GM23338 (cell line): Measurements from ENCODE around the gene CFH. TPM values are rescaled to one million over a fixed set of nuclear protein-coding genes. Genes with fewer than 3 reads are reported as not detected.

Experiments used
- ATAC-seq: fragments of 200-7000 bp; cut with Tn5 transposase; 3 replicates; pipeline ENCODE4 v1.9.1; 2020
- DNase-seq: peaks from one replicate; pipeline ENCODE4 v3.0.0-alpha.2; 2015; ENCODE audit warnings: low spot score
- H2AFZ ChIP-seq: fragments of 200-600 bp; sonication (generic); 2 replicates; pipeline ENCODE4 v1.8.0; 2016; ENCODE audit warnings: antibody characterized with exemption, mild to moderate bottlenecking, moderate library complexity
- H3F3A ChIP-seq: fragments of 200-600 bp; sonication (generic); replicated peaks from 2 replicates; pipeline ENCODE4 v1.8.0; 2017; ENCODE audit warnings: antibody characterized with exemption, mixed run types, low read depth
- H3K27ac ChIP-seq: fragments of 200-600 bp; sonication (generic); 2 replicates; pipeline ENCODE4 v1.6.1; 2016; ENCODE audit warnings: low read depth
- H3K27me3 ChIP-seq: fragments of 200-600 bp; sonication (generic); 2 replicates; pipeline ENCODE4 v1.8.0; 2016; ENCODE audit warnings: mild to moderate bottlenecking, mixed run types, moderate library complexity; ENCODE audit not compliant: insufficient read depth
- H3K36me3 ChIP-seq: fragments of 200-600 bp; sonication (generic); 2 replicates; pipeline ENCODE4 v1.8.0; 2016; ENCODE audit warnings: mild to moderate bottlenecking; ENCODE audit not compliant: insufficient read depth
- H3K4me1 ChIP-seq: fragments of 200-600 bp; sonication (generic); 2 replicates; pipeline ENCODE4 v1.8.0; 2016; ENCODE audit warnings: mild to moderate bottlenecking, moderate library complexity; ENCODE audit not compliant: insufficient read depth
- H3K4me2 ChIP-seq: fragments of 200-600 bp; sonication (generic); 2 replicates; pipeline ENCODE4 v1.7.1; 2017; ENCODE audit warnings: mixed run types
- H3K4me3 ChIP-seq: fragments of 200-600 bp; sonication (generic); 2 replicates; pipeline ENCODE4 v1.6.1; 2016; ENCODE audit warnings: mixed run types
- H3K79me2 ChIP-seq: fragments of 200-600 bp; sonication (generic); replicated peaks from 2 replicates; pipeline ENCODE4 v1.8.0; 2017; ENCODE audit warnings: mild to moderate bottlenecking; ENCODE audit not compliant: insufficient read depth
- H3K9me2 ChIP-seq: fragments of 200-600 bp; sonication (generic); 2 replicates; pipeline ENCODE4 v1.8.0; 2017; ENCODE audit not compliant: insufficient read depth
- H4K20me1 ChIP-seq: fragments of 200-600 bp; sonication (generic); replicated peaks from 2 replicates; pipeline ENCODE4 v1.8.0; 2017; ENCODE audit warnings: mild to moderate bottlenecking; ENCODE audit not compliant: insufficient read depth
- H3K27ac Mint-ChIP-seq: 2 replicates; pipeline ENCODE4 v1.8.0; 2020; ENCODE audit warnings: inconsistent platforms, mild to moderate bottlenecking, moderate library complexity, mixed read lengths
- H3K27me3 Mint-ChIP-seq: 3 replicates; pipeline ENCODE4 v1.8.0; 2022; ENCODE audit warnings: low read depth, mild to moderate bottlenecking, moderate library complexity, mixed read lengths, inconsistent platforms; ENCODE audit not compliant: insufficient read depth, poor library complexity
- H3K36me3 Mint-ChIP-seq: 3 replicates; pipeline ENCODE4 v1.8.0; 2021; ENCODE audit warnings: low read depth, mild to moderate bottlenecking, inconsistent platforms, moderate library complexity, mixed read lengths
- H3K4me1 Mint-ChIP-seq: 3 replicates; pipeline ENCODE4 v1.8.0; 2020; ENCODE audit warnings: mild to moderate bottlenecking, inconsistent platforms, mixed read lengths
- H3K4me3 Mint-ChIP-seq: 3 replicates; pipeline ENCODE4 v1.8.0; 2021; ENCODE audit warnings: moderate library complexity, mild to moderate bottlenecking, inconsistent platforms, mixed read lengths
- H3K9me3 Mint-ChIP-seq: 3 replicates; pipeline ENCODE4 v1.8.0; 2020; ENCODE audit warnings: moderate library complexity, mild to moderate bottlenecking, inconsistent platforms, mixed read lengths
- CREB1 ChIP-seq: fragments of 250-450 bp; sonication (Bioruptor Pico); IDR thresholded peaks from 2 replicates; pipeline ENCODE4 v1.5.0; 2020; ENCODE audit warnings: low read depth, mild to moderate bottlenecking, moderate library complexity
- EZH2 ChIP-seq: fragments of 200-600 bp; sonication (generic); IDR thresholded peaks from one replicate; pipeline ENCODE4 v1.8.0; 2017; ENCODE audit warnings: antibody characterized with exemption, mild to moderate bottlenecking, low read depth; ENCODE audit not compliant: unreplicated experiment
- EZH2phosphoT487 ChIP-seq: fragments of 200-600 bp; sonication (generic); IDR thresholded peaks from one replicate; pipeline ENCODE4 v1.8.1; 2018; ENCODE audit warnings: antibody characterized with exemption; ENCODE audit not compliant: unreplicated experiment
- JUNB ChIP-seq: IDR thresholded peaks from one replicate; pipeline ENCODE4 v1.6.1; 2016; ENCODE audit warnings: antibody characterized with exemption; ENCODE audit not compliant: unreplicated experiment
- NANOG ChIP-seq: IDR thresholded peaks from 2 replicates; pipeline ENCODE4 v1.6.1; 2016; ENCODE audit warnings: antibody characterized with exemption, borderline replicate concordance
- POLR2AphosphoS5 ChIP-seq: IDR thresholded peaks from 2 replicates; pipeline ENCODE4 v1.6.1; 2016; ENCODE audit warnings: antibody characterized with exemption, low read depth
- STAT1 ChIP-seq: IDR thresholded peaks from one replicate; pipeline ENCODE4 v1.6.1; 2016; ENCODE audit warnings: antibody characterized with exemption; ENCODE audit not compliant: unreplicated experiment
- ZNF114 ChIP-seq: fragments of 250-450 bp; sonication (Bioruptor Pico); IDR thresholded peaks from 2 replicates; pipeline ENCODE4 v1.5.0; 2020; ENCODE audit warnings: mild to moderate bottlenecking, moderate library complexity
- ZNF331 ChIP-seq: fragments of 250-450 bp; sonication (Bioruptor Pico); IDR thresholded peaks from 2 replicates; pipeline ENCODE4 v1.5.0; 2020; ENCODE audit warnings: low read depth, mild to moderate bottlenecking, moderate library complexity
- ZNF462 ChIP-seq: fragments of 250-450 bp; sonication (Bioruptor Pico); IDR thresholded peaks from 2 replicates; pipeline ENCODE4 v1.5.0; 2020; ENCODE audit warnings: mild to moderate bottlenecking, moderate library complexity
- polyA plus RNA-seq: library from polyadenylated mRNA; unstranded; fragments of >200 nt; fragmentation: Nextera tagmentation; extraction: Ambion mirVana; gene quantifications from 2 replicates; pipeline ENCODE4 v1.2.1, GENCODE V29; 2016
- total RNA-seq: library from RNA; depleted of rRNA; stranded (reverse); fragments of >200 nt; shearing (Covaris generic); gene quantifications from 2 replicates; pipeline ENCODE4 v1.2.3, GENCODE V29; 2014
- TF ChIP-seq, protein P1 (sequence below): IDR thresholded peaks from one replicate; pipeline ENCODE4 v1.6.1; 2018; ENCODE audit warnings: antibody characterized with exemption; ENCODE audit not compliant: unreplicated experiment
- TF ChIP-seq, protein P2 (sequence below): IDR thresholded peaks from 2 replicates; pipeline ENCODE4 v1.6.1; 2016; ENCODE audit warnings: antibody characterized with exemption
- TF ChIP-seq, protein P3 (sequence below), 2 experiments: fragments of 200-600 bp in 1 of 2; sonication (generic) in 1 of 2; conservative IDR thresholded peaks; 2 replicates each; pipeline versions ENCODE4 v1.5.1 to v1.6.1; 2016 to 2017; ENCODE audit warnings: antibody characterized with exemption in 2 of 2, low read depth in 2 of 2, mild to moderate bottlenecking in 2 of 2, moderate library complexity in 1 of 2

The CFH gene
- total and polyA plus RNA-seq, 2 experiments from 2014 or later, result not detected

DNA sequence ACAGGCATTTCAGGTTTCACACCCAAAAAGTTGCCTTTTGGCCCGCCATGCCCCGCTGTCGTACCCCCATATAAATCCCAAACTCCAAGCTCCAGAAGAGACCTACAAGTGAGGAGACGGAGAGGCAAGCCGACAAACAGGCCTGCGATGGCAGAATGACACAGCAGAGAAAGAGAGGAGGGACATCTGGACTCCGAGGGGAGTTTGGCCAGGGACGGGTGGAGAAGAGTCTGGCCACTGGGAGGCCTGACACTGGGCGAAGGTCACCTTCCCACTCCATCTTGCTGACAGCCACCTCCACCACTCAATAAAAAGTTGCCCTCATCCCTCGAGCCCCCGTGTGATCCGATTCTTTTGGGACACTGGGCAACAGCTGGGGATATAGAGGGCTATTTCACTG lies 1.9 kb upstream of the CFH start:
- no peaks in the 10 kb centered on the region for H3F3A ChIP-seq
- H3K27ac ChIP-seq, result no peak overlapping the region
- H2AFZ ChIP-seq, result peak overlapping the region; percentile 80
- TF ChIP-seq, protein P1, sequence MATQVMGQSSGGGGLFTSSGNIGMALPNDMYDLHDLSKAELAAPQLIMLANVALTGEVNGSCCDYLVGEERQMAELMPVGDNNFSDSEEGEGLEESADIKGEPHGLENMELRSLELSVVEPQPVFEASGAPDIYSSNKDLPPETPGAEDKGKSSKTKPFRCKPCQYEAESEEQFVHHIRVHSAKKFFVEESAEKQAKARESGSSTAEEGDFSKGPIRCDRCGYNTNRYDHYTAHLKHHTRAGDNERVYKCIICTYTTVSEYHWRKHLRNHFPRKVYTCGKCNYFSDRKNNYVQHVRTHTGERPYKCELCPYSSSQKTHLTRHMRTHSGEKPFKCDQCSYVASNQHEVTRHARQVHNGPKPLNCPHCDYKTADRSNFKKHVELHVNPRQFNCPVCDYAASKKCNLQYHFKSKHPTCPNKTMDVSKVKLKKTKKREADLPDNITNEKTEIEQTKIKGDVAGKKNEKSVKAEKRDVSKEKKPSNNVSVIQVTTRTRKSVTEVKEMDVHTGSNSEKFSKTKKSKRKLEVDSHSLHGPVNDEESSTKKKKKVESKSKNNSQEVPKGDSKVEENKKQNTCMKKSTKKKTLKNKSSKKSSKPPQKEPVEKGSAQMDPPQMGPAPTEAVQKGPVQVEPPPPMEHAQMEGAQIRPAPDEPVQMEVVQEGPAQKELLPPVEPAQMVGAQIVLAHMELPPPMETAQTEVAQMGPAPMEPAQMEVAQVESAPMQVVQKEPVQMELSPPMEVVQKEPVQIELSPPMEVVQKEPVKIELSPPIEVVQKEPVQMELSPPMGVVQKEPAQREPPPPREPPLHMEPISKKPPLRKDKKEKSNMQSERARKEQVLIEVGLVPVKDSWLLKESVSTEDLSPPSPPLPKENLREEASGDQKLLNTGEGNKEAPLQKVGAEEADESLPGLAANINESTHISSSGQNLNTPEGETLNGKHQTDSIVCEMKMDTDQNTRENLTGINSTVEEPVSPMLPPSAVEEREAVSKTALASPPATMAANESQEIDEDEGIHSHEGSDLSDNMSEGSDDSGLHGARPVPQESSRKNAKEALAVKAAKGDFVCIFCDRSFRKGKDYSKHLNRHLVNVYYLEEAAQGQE, result no peak
- TF ChIP-seq ZNF462 (CRISPR knock-in tag) (no peak), EZH2phosphoT487 (no peak), NANOG (no peak), JUNB (no peak), ZNF114 (CRISPR knock-in tag) (no peak), POLR2AphosphoS5 (no peak), EZH2 (no peak), STAT1 (no peak), ZNF331 (no peak), CREB1 (CRISPR knock-in tag) (no peak)
- TF ChIP-seq, protein P2, sequence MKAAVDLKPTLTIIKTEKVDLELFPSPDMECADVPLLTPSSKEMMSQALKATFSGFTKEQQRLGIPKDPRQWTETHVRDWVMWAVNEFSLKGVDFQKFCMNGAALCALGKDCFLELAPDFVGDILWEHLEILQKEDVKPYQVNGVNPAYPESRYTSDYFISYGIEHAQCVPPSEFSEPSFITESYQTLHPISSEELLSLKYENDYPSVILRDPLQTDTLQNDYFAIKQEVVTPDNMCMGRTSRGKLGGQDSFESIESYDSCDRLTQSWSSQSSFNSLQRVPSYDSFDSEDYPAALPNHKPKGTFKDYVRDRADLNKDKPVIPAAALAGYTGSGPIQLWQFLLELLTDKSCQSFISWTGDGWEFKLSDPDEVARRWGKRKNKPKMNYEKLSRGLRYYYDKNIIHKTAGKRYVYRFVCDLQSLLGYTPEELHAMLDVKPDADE, result no peak
- TF ChIP-seq, protein P3, sequence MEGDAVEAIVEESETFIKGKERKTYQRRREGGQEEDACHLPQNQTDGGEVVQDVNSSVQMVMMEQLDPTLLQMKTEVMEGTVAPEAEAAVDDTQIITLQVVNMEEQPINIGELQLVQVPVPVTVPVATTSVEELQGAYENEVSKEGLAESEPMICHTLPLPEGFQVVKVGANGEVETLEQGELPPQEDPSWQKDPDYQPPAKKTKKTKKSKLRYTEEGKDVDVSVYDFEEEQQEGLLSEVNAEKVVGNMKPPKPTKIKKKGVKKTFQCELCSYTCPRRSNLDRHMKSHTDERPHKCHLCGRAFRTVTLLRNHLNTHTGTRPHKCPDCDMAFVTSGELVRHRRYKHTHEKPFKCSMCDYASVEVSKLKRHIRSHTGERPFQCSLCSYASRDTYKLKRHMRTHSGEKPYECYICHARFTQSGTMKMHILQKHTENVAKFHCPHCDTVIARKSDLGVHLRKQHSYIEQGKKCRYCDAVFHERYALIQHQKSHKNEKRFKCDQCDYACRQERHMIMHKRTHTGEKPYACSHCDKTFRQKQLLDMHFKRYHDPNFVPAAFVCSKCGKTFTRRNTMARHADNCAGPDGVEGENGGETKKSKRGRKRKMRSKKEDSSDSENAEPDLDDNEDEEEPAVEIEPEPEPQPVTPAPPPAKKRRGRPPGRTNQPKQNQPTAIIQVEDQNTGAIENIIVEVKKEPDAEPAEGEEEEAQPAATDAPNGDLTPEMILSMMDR (conservative IDR thresholded peaks at IDR 0.05; ENCODE audit: low read depth in 2 of 2), result no peak
- H3K27ac Mint-ChIP-seq, result no peak overlapping the region
- H3K4me3 Mint-ChIP-seq, result peak overlapping the region; percentile 37; the same call in 2 of the 3 replicates
- no peaks in the 10 kb centered on the region for H3K4me1 ChIP-seq
- H4K20me1 ChIP-seq, result no peaks in the 10 kb centered on the region
- H3K9me2 ChIP-seq, result no peaks in the 10 kb centered on the region
- H3K36me3 Mint-ChIP-seq, result no peaks in the 10 kb centered on the region
- H3K4me2 ChIP-seq, result no peak overlapping the region
- no peaks in the 10 kb centered on the region for H3K36me3 ChIP-seq
- no peak overlapping the region for H3K4me3 ChIP-seq
- H3K27me3 Mint-ChIP-seq, result no peaks in the 10 kb centered on the region
- H3K79me2 ChIP-seq, result no peaks in the 10 kb centered on the region
- no peaks in the 10 kb centered on the region for H3K27me3 ChIP-seq
- no peaks in the 10 kb centered on the region for H3K9me3 Mint-ChIP-seq
- DNase-seq (no peak), ATAC-seq (peak; percentile 65)
- peaks cover under 1% of the 10 kb centered on the region; the same call in 2 of the 3 replicates for H3K4me1 Mint-ChIP-seq
